NCI-H524 (cell line): ENCODE measurements around the gene HRK.

Source experiments
- DNase-seq, 2 experiments: peaks; one replicate each; lab custom pipeline; 2025; lab: John Stamatoyannopoulos, UW

Gene HRK

DNA sequence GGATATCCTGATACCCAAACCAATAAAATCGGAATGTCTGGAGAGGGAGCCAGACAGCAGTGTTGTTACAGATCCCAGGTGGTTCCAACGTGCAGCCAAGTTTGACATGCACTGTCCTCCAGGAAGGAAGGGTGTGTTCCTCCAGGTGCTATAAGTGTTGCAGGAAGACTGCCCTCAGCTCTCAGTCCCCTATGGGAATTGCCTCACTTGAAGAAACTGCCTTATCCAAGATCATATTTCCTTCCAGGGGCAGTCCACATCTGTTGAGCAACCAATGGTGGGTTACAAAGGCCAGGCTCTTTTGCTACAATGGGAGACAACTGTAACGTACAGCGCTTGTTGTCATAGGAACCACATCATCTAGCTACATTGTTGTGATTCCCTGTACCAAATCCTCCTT is 16.2 kb upstream of the HRK start:
- DNase-seq: no peak

GRCh38 chr12:116896411-116896924 is 15.2 kb upstream of the HRK start:
- no peak for DNase-seq

DNA sequence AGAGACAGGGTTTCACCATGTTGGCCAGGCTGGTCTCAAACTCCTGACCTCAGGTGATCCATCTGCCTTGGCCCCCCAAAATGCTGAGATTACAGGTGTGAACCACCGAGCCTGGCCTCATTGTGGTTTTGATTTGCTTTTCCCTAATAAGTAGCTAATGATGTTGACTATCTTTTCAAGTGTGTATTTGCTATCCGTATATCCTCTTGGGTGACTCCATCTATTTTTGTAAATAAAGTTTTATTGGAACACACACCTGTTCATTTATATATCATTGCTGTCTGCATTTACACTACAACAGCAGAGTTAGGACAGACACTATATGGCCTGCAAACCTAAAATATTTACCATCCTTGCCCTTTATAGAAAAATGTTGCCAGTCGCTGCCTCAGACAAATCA is 13.7 kb upstream of the HRK start:
- DNase-seq: no peak

DNA sequence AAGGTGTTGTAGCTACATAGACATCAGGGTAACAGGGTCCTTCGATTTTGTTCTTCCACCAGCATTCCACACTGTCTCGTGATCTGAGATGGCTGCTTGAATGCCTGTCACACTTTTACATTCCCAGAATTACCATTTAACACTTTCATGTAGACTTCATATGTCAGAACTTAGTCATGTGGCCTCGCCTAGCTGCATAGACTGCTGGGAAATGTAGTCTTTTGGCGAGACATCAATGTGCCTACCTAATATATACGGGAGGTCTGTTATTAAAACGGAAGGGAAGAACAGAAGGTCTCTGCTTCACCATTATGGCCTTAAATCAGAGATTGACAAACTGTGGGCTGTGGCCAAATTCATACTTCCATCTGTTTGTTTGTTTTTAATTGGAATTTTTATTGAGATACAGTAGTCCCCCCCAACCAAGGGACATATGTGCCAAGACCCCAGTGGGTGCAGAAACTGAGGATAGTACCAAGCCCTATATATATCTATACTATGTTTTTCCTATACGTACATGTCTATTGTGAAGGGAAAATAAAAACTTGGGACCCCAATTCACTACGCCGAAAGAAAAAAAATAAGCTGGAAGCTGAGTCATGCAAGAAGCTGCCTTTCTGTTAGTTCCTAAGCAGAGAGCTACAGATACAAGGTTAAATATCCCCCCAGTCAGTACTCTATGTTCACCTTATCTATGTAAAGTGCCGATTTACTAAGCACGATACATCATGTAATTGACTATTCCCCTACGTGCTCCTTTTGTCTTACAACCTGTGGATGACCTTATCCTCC is 11.3 kb upstream of the HRK start:
- DNase-seq: no peak

DNA sequence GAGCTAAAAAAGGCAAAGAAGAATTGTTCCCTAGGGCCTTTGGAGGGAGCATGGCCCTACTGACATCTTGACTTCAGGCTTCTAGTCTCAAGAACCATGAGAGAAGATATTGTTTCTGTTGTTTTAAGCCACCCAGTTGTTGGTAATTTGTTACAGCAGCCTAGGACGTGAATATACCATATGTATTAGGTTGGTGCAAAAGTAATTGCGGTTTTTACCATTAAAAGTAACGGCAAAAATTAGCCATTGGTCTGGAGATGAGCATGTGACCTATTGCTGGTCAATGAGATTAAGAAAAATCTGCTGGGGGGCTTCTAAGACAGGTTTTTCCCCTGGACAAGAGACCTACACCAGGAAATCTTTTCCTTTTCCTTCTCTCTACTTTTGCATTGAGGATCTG is 9.8 kb upstream of the HRK start:
- no peak for DNase-seq

- DNase-seq: no peak
Measured at GRCh38 chr12:116890330-116890729, 9.1 kb upstream of the HRK start.

DNA sequence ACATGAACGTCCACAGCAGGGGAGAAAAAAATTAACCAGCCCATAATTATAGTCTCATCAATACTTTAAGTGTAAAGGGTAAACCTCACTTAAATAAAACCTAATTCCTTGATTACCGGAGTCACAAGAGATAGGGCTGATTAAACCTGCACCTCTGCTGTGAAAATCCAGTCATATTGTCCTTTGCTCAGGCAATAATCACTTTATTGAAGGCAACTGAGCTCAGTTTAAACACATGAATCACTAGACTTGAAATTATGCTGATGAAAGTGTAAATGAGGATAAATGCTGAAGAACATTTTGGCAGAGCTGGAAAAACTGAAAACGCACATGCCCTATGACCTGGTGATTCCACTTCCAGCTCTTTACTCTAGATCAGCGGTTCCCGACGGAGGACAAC is 6.7 kb upstream of the HRK start:
- no peak for DNase-seq

GRCh38 chr12:116887244-116887643 is 6.0 kb upstream of the HRK start:
- DNase-seq: peak in 1 of 2 experiments; percentile 28

DNA sequence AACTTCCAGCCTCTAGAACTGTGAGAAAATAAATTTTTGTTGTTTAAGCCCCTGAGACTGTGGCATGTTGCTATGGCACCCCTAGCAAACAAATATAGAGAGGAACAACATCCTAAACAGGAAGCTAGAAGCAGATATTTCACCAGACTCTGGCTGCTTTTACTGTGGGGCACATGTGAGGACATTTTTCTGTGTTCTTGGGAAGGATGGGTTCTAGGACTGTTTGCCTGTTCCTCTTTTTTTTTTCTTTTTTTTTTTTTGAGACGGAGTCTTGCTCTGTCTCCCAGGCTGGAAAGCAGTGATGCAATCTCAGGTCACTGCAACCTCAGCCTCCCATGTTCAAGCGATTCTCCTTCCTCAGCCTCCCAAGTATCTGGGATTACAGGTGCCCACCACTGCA is 4.2 kb upstream of the HRK start:
- DNase-seq: no peak

GRCh38 chr12:116884871-116885270 is 3.6 kb upstream of the HRK start:
- no peak for DNase-seq

GRCh38 chr12:116882742-116883141 is 1.5 kb upstream of the HRK start:
- DNase-seq: peak in 1 of 2 experiments; percentile 76

DNA sequence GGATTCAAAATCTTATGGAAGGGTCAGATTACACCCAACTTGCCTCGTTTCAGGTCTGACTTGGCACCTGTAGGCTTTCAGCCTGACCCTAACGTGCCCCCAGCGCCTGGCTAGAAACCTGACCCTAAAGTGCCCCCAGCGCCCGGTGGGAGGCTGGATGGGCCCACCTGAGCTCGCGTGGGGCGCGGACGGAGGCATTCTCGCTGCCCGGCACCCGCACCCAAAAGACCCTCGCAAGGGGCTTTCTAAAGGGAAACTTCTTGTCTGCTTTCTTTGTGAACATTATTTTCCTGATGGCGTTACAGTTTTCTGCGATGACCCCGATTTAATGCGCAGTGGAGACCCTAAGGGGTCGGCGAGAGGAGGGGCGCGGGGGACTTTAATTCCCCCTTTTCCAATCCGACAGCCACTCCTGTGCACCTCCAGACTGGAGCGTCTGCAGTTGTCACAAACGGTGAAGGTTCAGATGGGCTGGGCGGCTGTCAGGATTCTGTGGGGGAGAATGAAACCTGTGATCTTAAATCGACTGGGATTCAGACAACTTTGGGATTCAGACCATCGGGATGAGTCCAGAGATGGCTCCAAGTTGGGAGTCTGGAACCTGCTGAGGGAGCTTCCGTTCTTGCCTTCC is 751 bp upstream of the HRK start:
- DNase-seq: no peak

DNA sequence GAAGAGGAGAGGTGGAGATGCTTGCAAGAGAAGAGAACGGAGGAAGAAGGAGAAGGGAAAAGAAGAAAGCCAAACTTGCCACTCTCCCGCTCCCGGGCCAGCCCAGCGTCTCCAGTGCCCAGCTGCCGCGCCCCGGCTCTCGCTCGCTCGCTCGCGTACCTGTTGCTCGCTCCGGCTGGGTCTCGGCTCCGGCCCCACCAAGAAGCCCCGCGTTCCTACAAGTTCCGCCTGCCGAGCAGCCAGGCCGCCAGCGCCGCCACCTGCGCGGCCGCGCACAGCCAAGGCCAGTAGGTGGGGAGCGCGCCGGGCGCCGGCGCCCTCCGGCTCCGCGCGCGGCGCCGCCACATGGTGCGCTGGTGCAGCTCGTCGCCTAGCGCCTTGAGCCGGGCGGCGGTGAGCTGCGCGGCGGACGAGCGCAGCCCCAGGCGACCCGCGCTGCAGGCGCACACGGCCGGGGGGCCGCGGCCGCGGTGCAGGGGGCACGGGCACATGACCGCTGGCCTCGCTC is 370 bp downstream of the HRK start:
- DNase-seq: peak in 1 of 2 experiments; percentile 72

DNA sequence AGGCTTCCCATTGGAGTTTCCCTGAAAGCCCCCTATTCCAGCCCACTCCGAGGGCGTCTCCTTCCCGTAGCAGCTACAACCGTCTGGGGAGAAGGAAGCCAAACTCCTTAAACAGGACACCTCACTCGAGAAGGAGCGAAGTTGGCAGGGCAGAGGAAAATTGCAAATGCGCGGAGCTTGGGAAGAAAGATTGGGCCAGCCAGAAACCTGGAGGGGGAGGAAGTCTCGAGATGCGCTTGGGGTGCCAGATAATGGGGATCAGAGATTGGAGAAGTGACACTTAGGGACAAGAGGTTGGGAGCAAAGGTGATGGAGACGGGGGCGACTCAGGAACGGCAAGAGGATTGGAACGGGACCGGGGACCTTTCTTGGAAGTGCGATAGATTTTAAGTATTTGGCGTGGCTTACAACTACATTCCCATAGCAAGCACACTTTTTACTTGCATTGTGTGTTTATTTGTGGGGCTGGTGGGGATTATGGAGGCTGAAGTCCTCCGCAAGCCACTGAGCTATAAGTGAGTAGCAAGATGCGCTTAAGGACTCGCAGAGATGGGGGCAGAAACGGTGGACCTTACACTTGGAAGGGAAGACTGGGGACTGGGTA is 926 bp downstream of the HRK start:
- DNase-seq: peak in 1 of 2 experiments; percentile 29

DNA sequence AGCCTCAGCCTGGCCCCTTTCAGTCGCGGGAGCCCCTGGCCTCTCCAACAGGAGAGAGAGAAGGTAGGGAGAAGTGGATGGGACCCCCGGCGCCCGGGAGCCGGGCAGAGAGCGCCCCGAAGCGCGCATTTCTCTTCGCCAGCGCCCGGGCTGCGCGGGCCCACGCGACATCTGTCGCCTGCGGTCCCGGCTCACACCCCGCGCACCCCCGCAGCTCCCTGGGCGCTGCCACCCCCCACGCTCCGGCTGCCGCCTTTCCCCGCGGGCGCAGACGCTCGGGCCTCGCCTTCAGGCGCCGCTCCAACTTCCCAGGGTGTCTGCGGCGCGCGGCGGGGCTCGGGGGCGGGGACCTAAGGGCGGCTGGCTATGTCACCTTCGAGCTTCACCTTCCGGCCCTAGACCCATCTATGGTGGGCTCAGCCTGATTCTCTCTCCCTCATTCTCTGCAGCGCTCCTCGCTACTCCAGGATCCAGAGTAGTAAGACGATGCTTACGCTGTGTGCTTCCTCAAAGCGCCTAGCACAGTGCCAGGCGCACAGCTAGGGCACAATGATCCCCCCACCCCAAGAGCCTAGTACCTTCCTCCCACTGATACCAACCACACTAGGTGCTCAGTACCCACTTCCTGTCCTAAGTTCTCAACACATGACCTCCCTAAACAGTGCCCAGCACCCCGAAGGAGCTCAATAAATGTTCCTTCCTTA is 1.6 kb downstream of the HRK start:
- no peak for DNase-seq

DNA sequence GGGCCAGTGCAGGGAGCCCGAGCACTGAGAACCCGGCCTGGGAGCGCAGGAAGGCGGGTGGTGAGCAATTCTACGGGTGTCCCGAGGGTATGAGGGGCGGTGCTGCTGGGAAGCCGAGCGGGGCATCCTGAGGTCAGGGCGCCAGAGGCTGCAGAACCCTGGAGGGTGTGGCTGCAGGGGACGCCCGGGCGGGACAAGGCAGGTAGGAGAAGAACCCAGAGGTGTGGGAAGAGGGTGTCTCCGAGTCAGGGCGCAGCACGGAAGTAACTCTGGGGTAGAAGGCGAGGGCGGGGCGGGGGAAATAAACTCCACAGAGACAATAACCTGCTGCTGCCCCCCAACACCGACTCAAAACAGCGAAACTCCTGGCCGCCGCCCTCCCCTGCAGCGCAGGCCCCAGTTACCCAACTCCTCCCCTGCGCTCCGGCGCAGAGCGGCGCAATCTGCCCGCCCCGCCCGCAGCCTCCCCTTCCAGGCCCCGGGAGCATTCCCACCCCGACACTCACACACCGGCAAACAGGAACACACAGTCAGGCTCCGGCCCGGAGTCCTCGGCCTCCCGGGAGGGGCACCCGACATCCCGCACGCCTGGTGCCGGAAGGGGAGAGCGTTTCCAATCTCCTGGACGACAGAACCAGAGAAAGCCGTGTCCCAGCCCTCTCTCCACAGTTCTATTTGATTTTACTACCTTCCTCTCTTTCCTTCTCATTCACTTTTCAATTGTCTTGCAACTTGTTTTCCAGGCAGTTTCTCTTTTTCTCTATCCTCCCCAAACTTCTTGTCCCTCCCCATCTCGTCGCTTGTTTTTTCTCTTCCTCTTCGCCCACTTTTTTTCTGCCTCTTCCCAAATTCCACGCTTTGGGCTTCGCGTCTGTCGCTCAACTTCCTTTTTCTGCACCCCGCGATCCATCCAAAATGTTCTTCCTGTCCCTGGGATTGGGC is 2.4 kb downstream of the HRK start:
- peak in 1 of 2 experiments; percentile 8 for DNase-seq

DNA sequence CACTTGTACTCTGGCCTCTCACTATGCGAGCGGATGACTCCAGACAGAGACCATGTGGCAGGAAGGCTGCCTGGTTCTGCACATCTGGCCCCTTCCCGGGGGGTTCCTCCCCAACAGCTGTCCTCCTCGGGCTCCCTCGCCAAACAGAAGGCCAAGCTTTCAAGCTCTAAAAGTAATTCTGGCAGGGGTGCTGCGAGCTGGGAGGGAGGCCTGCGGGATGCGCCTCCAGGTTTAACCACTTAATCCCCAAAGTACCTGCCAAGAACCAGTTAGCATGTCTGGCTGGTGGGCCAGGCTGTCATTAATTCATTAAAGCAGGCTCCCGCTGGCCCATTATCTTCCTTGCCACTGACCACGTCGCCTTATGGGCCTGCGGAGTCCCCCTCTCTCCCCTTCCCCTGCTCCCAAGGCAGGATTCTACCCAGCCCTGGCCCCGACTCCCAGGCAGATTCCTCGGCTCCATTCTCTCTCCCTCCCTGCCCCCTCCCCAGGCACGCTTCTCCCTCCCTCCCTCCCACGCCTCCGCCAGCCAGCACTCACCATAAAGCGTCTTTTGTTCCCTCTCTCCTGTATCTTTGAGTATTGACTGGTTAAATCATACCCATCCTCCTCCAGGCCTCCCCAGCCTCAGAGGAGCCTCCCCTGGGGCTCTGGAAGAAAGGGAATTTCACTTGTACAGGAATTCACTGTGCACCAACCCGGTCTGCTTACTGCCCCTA is 4.9 kb downstream of the HRK start:
- DNase-seq: peak; percentile 60 to 78

DNA sequence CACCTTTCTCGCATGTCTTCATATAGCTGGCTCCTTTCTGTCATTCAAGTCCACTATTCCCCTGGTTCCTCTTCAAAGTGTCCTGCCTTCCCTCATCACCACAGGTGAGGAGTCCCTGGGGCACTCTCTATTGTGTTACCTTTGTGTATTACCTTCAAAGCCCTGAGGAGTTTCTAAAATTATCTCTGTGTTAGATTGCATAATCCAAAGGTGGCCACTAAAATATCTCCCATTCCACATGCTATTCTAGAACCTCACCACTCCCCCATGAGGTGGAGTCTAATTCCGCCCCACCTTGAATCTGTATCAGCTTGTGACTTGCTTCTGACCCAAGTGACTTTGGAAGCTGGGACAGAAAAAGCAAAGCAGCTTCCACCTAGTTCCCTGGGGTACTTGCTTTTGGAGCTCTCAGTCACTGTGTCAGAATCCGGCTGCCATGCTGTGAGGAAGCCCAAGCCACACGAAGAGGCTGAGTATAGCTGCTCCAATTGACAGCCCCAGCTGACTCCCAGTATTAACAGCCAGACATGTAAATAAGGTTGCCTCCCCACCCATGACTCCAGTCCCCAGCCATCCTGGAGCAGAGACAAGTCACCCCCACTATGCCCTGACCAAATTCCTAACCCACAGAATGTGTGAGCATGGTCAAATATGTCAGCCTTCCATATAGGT is 6.8 kb downstream of the HRK start:
- no peak for DNase-seq

DNA sequence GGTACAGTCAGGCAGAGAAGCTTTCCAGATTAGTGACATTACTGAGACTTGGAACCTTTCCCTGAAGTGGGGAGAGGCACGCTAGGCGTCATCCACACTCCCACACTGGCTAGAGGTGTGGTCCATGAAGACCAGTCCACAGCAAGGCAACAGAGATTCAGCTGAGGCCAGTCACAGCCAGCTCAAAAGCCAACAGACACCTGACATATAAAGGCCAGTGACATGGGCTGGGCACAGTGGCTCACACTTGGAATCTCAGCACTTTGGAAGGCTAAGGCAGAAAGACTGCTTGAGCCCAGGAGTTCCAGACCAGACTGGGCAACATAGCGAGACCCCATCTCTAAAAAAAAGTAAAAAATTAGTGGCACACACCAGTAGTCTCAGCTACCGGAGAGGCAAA is 10.9 kb downstream of the HRK start:
- no peak for DNase-seq

DNA sequence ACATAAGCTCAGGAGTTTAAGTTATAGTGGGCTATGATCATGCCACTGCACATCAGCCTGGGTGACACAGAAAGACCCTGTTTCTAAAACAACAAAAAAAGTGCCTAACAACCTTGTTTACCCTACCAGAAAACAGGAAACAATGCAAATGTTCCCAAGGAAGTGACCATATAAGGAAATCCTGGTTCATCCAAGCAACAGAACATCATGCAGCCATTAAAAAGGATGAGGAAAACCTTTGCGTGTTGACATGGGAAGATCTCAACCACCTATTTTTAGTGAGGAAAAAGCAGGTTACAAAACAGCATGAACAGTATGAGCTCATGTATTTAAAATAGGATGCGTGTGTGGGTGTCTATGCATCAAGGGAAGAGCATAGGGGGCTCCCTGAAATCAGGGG is 13.7 kb downstream of the HRK start:
- no peak for DNase-seq
